VCaP (cell line): Measurements from ENCODE around the gene SIAH3.

ENCODE experiments used
- H3K27ac ChIP-seq: fragments of 450-650 bp; 2 replicates; pipeline ENCODE4 v1.5.1; 2017
- TF ChIP-seq, protein P1 (sequence below): fragments of 450-650 bp; conservative IDR thresholded peaks from 2 replicates; pipeline ENCODE4 v1.5.1; 2017; ENCODE audit warnings: mild to moderate bottlenecking, moderate library complexity

The SIAH3 gene

DNA sequence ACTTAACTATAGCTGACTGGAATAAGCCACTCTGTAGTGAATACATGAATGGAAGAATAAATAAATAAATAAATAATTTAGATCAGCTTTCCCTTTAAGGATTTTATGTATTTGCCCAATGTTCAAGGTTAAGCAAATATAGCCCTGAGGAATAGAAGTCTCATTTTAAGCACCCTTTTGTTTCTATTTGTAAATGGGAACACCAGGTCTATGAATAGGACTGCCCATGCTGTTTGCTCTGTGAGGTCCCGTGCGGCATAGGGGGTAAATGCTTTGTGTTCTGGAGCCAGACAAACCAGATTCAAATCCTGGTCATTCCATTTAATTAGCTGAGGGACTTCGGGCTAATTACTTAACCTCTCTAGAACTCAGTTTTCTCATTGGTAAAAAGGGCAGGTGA, 120.1 kb downstream of the SIAH3 start:
- H3K27ac ChIP-seq, result no peak overlapping the region
- TF ChIP-seq, protein P1, sequence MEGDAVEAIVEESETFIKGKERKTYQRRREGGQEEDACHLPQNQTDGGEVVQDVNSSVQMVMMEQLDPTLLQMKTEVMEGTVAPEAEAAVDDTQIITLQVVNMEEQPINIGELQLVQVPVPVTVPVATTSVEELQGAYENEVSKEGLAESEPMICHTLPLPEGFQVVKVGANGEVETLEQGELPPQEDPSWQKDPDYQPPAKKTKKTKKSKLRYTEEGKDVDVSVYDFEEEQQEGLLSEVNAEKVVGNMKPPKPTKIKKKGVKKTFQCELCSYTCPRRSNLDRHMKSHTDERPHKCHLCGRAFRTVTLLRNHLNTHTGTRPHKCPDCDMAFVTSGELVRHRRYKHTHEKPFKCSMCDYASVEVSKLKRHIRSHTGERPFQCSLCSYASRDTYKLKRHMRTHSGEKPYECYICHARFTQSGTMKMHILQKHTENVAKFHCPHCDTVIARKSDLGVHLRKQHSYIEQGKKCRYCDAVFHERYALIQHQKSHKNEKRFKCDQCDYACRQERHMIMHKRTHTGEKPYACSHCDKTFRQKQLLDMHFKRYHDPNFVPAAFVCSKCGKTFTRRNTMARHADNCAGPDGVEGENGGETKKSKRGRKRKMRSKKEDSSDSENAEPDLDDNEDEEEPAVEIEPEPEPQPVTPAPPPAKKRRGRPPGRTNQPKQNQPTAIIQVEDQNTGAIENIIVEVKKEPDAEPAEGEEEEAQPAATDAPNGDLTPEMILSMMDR, result no peak

DNA sequence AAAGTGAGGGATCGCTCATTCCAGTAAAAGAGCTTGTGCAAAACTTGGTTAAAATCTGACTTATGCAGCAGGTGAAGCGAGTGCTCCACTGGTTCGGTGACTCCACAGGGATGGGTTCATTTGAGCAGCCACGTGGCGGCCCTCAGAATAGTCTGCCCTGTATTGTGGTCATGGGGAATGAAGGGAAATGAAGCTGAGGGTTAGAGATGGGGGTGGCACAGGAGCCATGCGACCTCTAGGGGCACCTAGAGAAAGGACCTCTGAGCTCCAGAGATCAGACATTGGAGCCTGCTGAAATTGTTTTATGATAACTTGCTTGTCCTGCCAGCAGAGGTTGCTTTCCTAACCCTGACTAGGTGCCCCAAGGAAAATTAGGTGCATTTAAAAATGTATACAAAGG, 122.8 kb downstream of the SIAH3 start:
- TF ChIP-seq, protein P1, result no peak
- H3K27ac ChIP-seq, result no peak overlapping the region
